ENCODE results near the gene CTNNA1.

CTNNA1 gene

DNA sequence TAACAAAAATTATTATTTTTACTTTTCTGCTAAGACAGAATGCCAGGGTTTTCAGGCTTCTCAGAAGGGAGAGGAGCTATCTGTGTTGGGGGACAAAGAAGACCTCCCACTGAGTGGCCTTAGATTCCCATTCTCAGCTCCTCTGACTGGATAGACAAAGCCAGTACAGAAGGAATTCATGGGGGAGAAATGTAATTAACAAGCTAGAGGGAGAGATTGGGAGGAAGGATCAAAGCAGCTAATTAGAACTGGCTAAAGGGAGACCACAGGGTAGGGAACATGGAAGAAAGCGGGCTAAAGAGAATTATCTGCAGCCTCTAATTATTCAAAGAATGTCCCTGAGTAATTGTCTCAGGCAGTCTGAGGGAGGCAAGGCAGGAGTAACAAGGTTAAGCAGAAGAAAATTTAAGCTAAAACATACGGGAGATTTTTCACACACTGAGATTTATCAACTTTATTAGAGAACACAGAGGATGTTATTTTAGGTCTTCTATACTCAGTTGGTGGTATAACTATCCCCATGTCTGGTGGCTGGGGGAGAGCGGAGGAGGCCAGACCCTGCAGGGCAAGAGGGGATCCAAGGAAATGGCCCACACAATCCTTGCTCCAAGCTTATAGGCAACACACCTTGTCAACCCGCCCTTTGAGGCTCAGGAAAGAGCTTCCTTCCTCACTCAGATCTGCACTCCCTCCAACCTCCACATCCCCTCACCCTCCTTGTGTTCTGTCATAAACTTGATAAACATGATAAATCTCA is 209.6 kb downstream of the CTNNA1 start:
- H3K4me1 ChIP-seq (ENCODE audit: control insufficient read depth, insufficient read depth, low read length), result peaks cover 4% of the 10 kb centered on the region; the same call in 1 of the 2 replicates
- H3K4me3 ChIP-seq (ENCODE audit: low read length), result no peak overlapping the region
- no peaks in the 10 kb centered on the region for H3K36me3 ChIP-seq (ENCODE audit: control insufficient read depth, insufficient read depth, low read length)
- no peaks in the 10 kb centered on the region for H3K27me3 ChIP-seq (ENCODE audit: control insufficient read depth, insufficient read depth, low read length)
- H3K9me3 ChIP-seq (ENCODE audit: control insufficient read depth, insufficient read depth, low read length), result no peaks in the 10 kb centered on the region
- no peak for DNase-seq (ENCODE audit: low read depth, low spot score)
- no CpG with 5 or more reads among the region's 4 CpGs for WGBS (ENCODE audit: insufficient coverage, insufficient read length)
- no peak overlapping the region for H3K27ac ChIP-seq (ENCODE audit: low read length)

DNA sequence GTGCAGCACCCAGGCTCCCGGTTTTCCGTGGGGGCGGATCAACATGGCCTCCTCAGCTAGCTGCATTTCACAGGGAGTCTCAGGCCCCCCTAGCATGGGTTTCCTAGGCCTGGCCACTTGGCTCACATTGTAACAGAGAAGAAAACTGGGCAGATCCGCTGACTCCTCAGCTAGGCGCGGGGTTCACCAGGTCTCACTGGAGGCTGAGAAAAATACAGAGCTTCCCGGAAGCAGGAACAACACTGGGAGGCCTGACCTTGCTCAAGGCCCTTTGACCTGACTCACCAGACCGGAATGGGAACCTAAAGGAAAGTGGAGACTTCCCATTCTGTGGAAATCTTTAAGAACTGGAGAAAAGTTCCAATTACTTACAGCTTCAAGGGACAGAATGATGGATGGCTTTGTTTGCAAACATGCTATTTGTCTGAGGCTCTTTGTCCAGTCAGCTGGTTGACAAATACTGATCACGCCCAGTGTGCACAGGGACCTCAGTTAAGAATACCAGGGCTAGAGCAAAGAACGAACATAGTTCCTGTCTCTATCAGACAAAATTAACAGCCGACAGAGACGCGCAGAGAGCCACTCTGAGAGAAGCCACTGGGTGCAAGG is 210.6 kb downstream of the CTNNA1 start:
- no CpG with 5 or more reads among the region's 13 CpGs for WGBS (ENCODE audit: insufficient coverage, insufficient read length)
- no peak overlapping the region for H3K4me3 ChIP-seq (ENCODE audit: low read length)
- no peaks in the 10 kb centered on the region for H3K9me3 ChIP-seq (ENCODE audit: control insufficient read depth, insufficient read depth, low read length)
- no peaks in the 10 kb centered on the region for H3K36me3 ChIP-seq (ENCODE audit: control insufficient read depth, insufficient read depth, low read length)
- H3K27ac ChIP-seq (ENCODE audit: low read length), result no peak overlapping the region
- no peak for DNase-seq (ENCODE audit: low read depth, low spot score)
- H3K4me1 ChIP-seq (ENCODE audit: control insufficient read depth, insufficient read depth, low read length), result peaks cover 4% of the 10 kb centered on the region; the same call in 1 of the 2 replicates
- H3K27me3 ChIP-seq (ENCODE audit: control insufficient read depth, insufficient read depth, low read length), result no peaks in the 10 kb centered on the region

DNA sequence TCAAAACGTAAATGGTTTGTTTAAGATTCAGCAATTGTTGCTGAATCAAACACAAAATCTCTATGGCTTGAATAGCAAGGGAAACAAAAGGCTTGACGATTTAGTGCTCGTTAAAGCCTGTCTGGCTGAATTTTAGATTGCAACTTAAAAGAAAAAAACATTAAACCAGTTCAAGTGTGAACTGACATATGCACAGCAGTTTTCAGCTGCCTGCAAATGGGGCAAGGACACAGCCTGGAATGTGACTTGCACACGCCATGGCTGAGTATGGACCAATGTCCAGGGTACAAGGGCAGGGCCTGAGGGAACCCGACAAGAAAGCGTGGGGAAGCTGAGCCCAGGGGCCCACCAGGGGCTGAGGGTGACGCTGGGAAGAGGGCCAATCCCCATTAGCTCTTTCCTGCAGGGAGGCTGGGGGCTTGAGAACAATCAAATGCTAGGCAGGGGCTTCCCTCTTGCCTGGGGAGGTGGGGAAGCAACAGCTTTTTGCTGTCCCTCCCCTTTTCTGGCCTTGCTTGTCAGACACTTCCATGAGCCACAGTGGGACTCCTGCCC is 211.5 kb downstream of the CTNNA1 start:
- Histone ChIP-seq H3K4me3 (ENCODE audit: low read length) (no peak overlapping the region), H3K27ac (ENCODE audit: low read length) (no peak overlapping the region), H3K4me1 (ENCODE audit: control insufficient read depth, insufficient read depth, low read length) (peaks cover 4% of the 10 kb centered on the region; the same call in 1 of the 2 replicates), H3K36me3 (ENCODE audit: control insufficient read depth, insufficient read depth, low read length) (no peaks in the 10 kb centered on the region), H3K9me3 (ENCODE audit: control insufficient read depth, insufficient read depth, low read length) (no peaks in the 10 kb centered on the region), H3K27me3 (ENCODE audit: control insufficient read depth, insufficient read depth, low read length) (no peaks in the 10 kb centered on the region)
- WGBS (ENCODE audit: insufficient coverage, insufficient read length), result no CpG with 5 or more reads among the region's 7 CpGs
- DNase-seq (ENCODE audit: low read depth, low spot score), result no peak

DNA sequence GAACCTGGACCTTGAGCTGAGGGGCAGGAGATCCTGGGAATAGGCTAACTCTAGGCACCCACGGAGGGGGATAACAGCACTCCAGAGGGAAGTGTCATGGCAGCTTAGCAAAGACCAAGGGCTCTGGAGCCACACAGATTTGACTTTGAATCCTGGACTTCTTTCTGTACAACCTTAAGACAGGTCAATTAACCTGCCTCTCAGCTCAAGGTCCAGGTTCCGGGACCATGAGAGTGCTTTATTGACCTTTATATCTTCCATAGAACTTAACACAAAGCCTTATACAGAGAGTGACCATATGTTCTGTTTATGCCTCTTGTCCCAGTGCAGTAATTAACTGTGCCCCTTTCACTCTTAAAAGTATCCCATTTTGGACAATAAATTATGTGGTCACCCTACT is 212.4 kb downstream of the CTNNA1 start:
- no peak overlapping the region for H3K27ac ChIP-seq (ENCODE audit: low read length)
- DNase-seq (ENCODE audit: low read depth, low spot score), result no peak
- no CpG with 5 or more reads among the region's 2 CpGs for WGBS (ENCODE audit: insufficient coverage, insufficient read length)
- H3K9me3 ChIP-seq (ENCODE audit: control insufficient read depth, insufficient read depth, low read length), result no peaks in the 10 kb centered on the region
- H3K4me1 ChIP-seq (ENCODE audit: control insufficient read depth, insufficient read depth, low read length), result peaks cover 4% of the 10 kb centered on the region; the same call in 1 of the 2 replicates
- no peaks in the 10 kb centered on the region; the same call in 1 of the 2 replicates for H3K27me3 ChIP-seq (ENCODE audit: control insufficient read depth, insufficient read depth, low read length)
- H3K4me3 ChIP-seq (ENCODE audit: low read length), result no peak overlapping the region
- no peaks in the 10 kb centered on the region for H3K36me3 ChIP-seq (ENCODE audit: control insufficient read depth, insufficient read depth, low read length)

DNA sequence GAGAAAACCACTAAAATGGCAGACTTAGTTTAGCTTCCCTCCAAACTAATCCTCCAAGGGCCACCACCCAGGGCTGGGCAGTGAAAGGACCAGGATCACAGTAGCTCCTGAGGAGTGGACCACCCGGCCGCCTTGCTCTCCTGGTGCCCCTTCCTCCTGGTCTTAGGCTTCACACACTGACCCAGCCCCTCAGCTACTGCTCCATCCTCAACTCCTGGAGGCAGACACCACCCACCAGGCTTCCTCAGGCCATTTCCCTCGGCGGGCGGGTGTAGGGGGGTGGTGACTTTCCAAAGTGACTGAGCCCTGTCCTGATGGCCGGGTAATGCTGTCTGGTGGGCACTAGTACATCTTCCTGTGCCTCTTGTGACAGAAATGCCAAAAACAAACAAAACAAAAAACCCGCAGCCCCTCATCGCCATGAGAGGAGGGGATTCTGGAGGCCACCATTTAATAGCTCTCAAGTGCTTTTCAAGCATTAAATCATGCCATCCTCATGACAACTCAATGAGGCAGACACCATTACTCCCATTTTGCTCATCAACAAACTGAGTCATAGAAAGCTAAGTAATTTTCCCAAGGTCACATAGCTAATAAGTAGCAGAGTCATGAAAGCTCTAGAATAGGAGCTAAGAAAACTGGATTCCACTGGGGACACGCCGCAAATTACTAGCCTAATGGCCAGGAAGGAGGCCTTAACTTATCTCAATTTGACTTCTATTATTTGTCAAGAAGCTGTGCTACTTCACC is 213.2 kb downstream of the CTNNA1 start:
- no peak overlapping the region for H3K4me3 ChIP-seq (ENCODE audit: low read length)
- H3K9me3 ChIP-seq (ENCODE audit: control insufficient read depth, insufficient read depth, low read length), result no peaks in the 10 kb centered on the region
- no CpG with 5 or more reads among the region's 10 CpGs for WGBS (ENCODE audit: insufficient coverage, insufficient read length)
- no peak for DNase-seq (ENCODE audit: low read depth, low spot score)
- peaks cover 4% of the 10 kb centered on the region; the same call in 1 of the 2 replicates for H3K4me1 ChIP-seq (ENCODE audit: control insufficient read depth, insufficient read depth, low read length)
- H3K27me3 ChIP-seq (ENCODE audit: control insufficient read depth, insufficient read depth, low read length), result no peaks in the 10 kb centered on the region; the same call in 1 of the 2 replicates
- H3K36me3 ChIP-seq (ENCODE audit: control insufficient read depth, insufficient read depth, low read length), result no peaks in the 10 kb centered on the region
- no peak overlapping the region for H3K27ac ChIP-seq (ENCODE audit: low read length)

DNA sequence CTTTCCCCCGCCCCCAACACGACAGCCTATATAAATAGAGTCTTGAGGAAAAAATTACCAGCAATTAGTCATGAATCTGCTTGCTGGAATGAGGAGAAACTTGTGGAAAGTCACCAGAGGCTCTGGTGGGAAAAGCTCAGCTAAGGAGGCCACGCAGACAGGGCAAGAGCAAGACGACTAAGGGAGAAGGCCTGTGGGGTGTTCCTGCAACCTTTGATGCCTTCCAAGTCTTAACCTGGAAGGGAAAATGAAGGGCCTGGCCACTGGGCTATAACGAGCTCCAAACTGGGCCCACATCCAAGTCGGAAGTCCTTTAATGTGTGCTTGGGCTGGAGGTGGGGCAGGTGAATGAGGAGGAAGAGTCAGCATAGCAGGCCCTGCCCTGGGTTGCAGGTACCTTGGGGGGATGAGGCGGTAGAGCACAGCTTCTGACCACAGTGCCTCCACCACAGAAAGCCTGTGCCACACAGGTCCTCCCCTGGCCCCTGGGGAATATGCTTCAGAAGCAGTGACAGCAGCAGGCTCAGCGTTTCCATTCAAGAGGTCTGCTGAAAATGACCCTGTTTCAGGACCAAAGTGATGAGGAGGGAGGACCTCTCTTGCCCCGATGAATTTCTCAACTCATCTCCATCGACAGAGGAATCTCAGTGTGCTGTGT is 214.7 kb downstream of the CTNNA1 start:
- no peak for DNase-seq (ENCODE audit: low read depth, low spot score)
- no CpG with 5 or more reads among the region's 10 CpGs for WGBS (ENCODE audit: insufficient coverage, insufficient read length)
- Histone ChIP-seq H3K36me3 (ENCODE audit: control insufficient read depth, insufficient read depth, low read length) (no peaks in the 10 kb centered on the region), H3K27ac (ENCODE audit: low read length) (no peak overlapping the region), H3K27me3 (ENCODE audit: control insufficient read depth, insufficient read depth, low read length) (no peaks in the 10 kb centered on the region; the same call in 1 of the 2 replicates), H3K4me3 (ENCODE audit: low read length) (no peak overlapping the region), H3K9me3 (ENCODE audit: control insufficient read depth, insufficient read depth, low read length) (no peaks in the 10 kb centered on the region), H3K4me1 (ENCODE audit: control insufficient read depth, insufficient read depth, low read length) (peaks cover 3% of the 10 kb centered on the region; the same call in 1 of the 2 replicates)

DNA sequence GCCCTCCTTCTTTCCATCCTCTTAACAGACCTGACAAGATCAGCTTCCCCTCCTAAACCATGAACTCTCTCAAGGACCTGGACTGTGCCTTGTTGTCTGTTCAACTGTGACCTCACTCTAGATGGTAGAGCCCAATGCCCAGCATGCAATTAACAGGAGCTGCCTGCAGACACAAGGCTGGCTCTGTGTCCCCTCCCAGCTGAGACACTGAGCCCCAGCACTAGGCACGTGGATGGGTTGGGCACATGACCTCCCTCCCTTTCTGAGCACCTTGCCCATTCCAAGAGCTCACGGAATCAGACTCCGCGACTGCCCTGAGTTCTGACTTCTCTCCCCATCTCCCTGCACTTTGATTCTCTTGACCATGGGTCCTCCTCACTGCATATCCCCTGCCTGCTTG is 215.4 kb downstream of the CTNNA1 start:
- H3K4me3 ChIP-seq (ENCODE audit: low read length), result no peak overlapping the region
- no peaks in the 10 kb centered on the region; the same call in 1 of the 2 replicates for H3K4me1 ChIP-seq (ENCODE audit: control insufficient read depth, insufficient read depth, low read length)
- no peaks in the 10 kb centered on the region for H3K36me3 ChIP-seq (ENCODE audit: control insufficient read depth, insufficient read depth, low read length)
- no peaks in the 10 kb centered on the region; the same call in 1 of the 2 replicates for H3K27me3 ChIP-seq (ENCODE audit: control insufficient read depth, insufficient read depth, low read length)
- H3K9me3 ChIP-seq (ENCODE audit: control insufficient read depth, insufficient read depth, low read length), result no peaks in the 10 kb centered on the region
- DNase-seq (ENCODE audit: low read depth, low spot score), result no peak
- WGBS (ENCODE audit: insufficient coverage, insufficient read length), result no CpG with 5 or more reads among the region's 4 CpGs
- no peak overlapping the region for H3K27ac ChIP-seq (ENCODE audit: low read length)

DNA sequence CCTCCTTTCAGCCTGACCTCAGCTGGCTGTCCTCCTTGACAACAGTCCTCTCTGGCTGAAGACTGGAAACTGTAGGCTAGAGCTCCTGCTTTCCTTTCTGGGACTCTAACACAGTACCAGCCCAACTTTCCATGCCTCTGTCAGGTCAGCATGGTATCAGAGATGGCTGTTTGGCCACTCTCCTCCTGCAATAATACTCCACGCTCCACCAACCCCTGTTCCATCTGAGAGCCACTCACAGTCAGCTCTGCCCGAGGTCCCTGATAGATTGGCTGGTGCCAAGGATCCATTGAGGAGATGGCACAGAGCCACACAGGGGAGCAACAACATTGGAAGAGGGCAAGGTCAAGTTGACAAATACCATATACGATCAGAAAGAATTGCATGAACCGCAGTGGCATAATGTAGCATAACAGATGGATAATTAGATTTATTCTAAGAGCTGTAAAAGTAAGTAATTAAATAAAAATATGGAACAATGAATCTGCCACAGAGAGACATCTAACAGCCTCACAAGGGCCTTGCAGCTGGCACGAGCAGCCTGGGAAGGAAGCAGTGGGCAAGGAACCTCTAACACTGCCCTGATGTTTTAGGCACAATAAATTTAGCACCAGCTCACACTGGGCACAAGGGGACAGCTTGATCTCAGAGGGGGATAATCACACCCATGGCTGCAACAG is 216.2 kb downstream of the CTNNA1 start:
- no peaks in the 10 kb centered on the region for H3K36me3 ChIP-seq (ENCODE audit: control insufficient read depth, insufficient read depth, low read length)
- WGBS (ENCODE audit: insufficient coverage, insufficient read length), result no CpG with 5 or more reads among the region's 5 CpGs
- no peak overlapping the region for H3K27ac ChIP-seq (ENCODE audit: low read length)
- no peak for DNase-seq (ENCODE audit: low read depth, low spot score)
- H3K4me1 ChIP-seq (ENCODE audit: control insufficient read depth, insufficient read depth, low read length), result no peaks in the 10 kb centered on the region; the same call in 1 of the 2 replicates
- no peak overlapping the region for H3K4me3 ChIP-seq (ENCODE audit: low read length)
- no peaks in the 10 kb centered on the region for H3K9me3 ChIP-seq (ENCODE audit: control insufficient read depth, insufficient read depth, low read length)
- no peaks in the 10 kb centered on the region; the same call in 1 of the 2 replicates for H3K27me3 ChIP-seq (ENCODE audit: control insufficient read depth, insufficient read depth, low read length)

DNA sequence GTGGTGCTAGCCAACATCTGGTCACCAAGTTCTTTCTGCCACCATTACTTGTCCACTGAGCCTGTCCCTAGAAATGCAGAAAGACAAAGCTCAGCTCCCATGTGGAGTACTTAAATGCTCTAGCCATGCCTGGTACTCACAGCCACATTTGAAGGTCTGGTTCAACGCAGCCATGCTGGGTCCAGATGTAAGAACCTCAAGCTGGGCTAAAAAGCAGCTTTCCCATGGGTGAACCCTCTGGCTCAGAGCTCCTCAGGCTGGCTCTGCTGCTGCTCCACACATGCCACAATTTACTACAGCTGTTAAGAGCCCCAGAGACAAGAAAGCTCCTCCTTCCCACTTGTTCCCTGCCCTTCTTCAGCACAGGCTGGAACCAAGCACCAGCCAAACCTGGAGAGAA is 219.0 kb downstream of the CTNNA1 start:
- WGBS (ENCODE audit: insufficient coverage, insufficient read length), result no CpG with 5 or more reads among the region's 1 CpG
- no peak overlapping the region for H3K27ac ChIP-seq (ENCODE audit: low read length)

More for the DNA sequence above, 219.0 kb downstream of the CTNNA1 start:
- Histone ChIP-seq H3K9me3 (ENCODE audit: control insufficient read depth, insufficient read depth, low read length) (no peaks in the 10 kb centered on the region), H3K4me3 (ENCODE audit: low read length) (no peak overlapping the region), H3K27me3 (ENCODE audit: control insufficient read depth, insufficient read depth, low read length) (no peaks in the 10 kb centered on the region; the same call in 1 of the 2 replicates), H3K36me3 (ENCODE audit: control insufficient read depth, insufficient read depth, low read length) (no peaks in the 10 kb centered on the region), H3K4me1 (ENCODE audit: control insufficient read depth, insufficient read depth, low read length) (no peaks in the 10 kb centered on the region)
- DNase-seq (ENCODE audit: low read depth, low spot score), result no peak

All from iPS DF 6.9 (cell line).